Activated CD4-positive, alpha-beta T cell treated with anti-CD3 and anti-CD28 coated beads for 1 hour (primary cell): Measurements from ENCODE around the gene KLHL2.
"Not testable (repeated sequence)": the region's sequence is repeated elsewhere in the genome, so short reads cannot be mapped to it uniquely, and the experiment has no call there.

Experiments used
- DNase-seq: peaks from one replicate; pipeline ENCODE4 v3.0.0-alpha.2; 2020

The KLHL2 gene

GRCh38 chr4:165331823-165332222 lies 124.5 kb downstream of the KLHL2 start:
- DNase-seq = no peak

GRCh38 chr4:165332502-165332901 lies 125.1 kb downstream of the KLHL2 start:
- no peak for DNase-seq

- DNase-seq = no peak
These were observed 127.9 kb downstream of the KLHL2 start for GRCh38 chr4:165335163-165335703.

- DNase-seq = no peak
These were observed 129.4 kb downstream of the KLHL2 start for GRCh38 chr4:165336743-165337142.

DNA sequence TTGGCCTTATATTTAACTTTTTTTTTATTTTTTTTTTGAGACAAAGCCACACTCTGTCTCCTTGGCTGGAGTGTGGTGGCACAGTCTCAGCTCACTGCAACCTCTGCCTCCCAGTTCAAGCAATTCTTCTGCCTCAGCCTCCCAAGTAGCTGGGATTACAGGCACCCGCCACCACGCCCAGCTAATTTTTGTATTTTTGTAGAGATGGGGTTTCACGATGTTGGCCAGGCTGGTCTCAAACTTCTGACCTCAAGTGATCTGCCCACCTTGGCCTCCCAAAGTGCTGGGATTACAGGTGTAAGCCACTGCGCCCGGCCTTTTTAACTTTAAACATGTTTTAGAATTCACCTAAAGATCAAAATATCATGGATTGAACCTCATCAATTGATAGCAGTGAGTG lies 135.0 kb downstream of the KLHL2 start:
- DNase-seq = not testable (repeated sequence)

DNA sequence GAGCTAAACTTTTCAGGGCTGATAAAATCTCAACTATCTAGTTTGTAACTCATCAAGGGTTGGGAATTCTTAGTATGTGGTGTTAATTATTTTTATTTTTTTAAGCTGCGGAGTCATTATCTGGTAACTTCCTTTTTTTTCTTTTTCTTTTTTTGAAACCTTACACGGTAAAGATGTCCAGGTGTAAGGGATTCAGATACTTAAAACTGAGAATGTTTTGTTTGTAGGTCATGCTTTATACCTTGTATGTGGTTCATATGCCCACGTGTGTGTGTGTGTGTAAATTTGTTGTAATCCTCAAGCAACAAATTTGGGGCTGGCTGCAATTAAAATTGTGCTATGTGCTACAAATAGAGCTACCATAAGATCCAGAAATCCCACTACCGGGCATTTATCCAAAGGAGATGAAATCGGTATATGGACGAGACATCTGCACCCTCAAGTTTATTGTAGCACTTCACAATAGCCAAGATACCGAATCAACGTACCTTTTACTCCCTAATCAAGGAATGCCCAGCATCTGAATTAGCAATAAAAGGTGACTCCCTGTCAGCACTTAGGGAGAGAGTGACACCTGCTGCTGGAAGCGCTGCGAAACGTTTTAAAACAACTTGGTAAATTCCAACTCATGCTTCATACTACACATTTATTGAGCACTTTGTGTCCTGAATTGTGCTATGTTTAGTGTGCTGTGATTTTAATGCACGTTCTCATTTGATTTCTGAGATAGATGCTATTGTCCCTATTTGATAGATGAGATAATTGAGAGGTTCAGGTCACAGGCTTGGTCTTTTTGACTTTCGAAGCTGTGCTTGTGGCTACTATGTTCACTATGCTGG lies 136.2 kb downstream of the KLHL2 start:
- DNase-seq = no peak

DNA sequence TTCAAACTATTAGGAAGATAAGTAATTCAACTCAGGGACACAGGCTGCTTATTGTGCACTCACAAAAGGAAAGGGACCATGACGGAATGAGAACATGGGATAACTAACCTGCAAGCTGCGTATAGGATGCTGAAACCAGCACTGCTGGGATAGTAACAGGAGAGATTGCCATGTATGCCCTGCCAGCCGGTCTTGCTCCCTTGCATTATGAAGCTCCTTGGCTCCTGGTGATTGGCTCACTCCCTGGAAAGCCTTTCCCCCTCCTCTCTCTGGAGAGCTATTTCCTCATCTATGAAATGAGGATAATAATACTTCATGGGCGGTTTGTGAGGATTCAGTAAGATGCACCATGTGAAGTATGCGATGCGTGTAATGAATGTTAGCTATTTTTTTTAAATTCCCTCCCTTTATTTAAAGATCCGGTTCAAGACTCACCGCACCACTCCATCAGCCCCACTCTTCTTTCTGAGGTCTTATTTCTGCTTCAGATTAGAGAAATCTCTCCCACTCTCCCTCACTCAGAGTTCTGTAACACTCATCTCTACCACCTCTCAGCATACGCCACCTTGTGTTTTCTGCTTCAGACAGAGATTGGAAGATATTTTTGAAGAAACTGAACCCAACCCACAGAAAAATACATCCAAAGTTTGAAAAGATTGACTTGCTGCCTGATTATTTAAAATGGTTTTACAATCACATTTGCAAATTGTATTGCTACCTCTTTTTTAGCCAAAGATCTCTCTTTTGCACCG lies 138.5 kb downstream of the KLHL2 start:
- DNase-seq = no peak

GRCh38 chr4:165347647-165348569 lies 140.5 kb downstream of the KLHL2 start:
- no peak for DNase-seq

- no peak for DNase-seq
These were observed 144.2 kb downstream of the KLHL2 start for GRCh38 chr4:165351359-165352130.

DNA sequence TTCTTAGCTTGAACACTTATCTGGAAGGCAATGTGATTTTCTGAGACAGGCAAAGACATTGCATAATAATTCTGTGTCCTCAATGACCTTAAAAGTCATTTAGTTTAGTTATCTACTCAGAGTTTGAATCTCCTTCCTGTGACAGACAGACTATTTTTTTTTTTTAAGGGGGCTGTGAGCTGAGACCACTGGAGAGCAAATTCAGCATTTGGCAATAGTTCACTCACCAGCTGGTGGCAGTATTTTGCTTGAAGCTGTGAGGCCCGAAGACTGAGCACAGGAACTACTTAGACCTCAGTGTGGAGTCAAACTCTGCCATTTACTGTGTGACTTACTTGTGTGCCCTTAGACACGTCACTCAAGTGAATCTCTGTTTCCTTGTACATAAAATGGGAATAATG lies 148.5 kb downstream of the KLHL2 start:
- no peak for DNase-seq

GRCh38 chr4:165359506-165359905 lies 152.1 kb downstream of the KLHL2 start:
- DNase-seq = no peak

- DNase-seq = no peak
These were observed 152.8 kb downstream of the KLHL2 start for GRCh38 chr4:165360041-165360695.

GRCh38 chr4:165360985-165361670 lies 153.8 kb downstream of the KLHL2 start:
- no peak for DNase-seq

- no peak for DNase-seq
These were observed 154.4 kb downstream of the KLHL2 start for GRCh38 chr4:165361810-165362209.

DNA sequence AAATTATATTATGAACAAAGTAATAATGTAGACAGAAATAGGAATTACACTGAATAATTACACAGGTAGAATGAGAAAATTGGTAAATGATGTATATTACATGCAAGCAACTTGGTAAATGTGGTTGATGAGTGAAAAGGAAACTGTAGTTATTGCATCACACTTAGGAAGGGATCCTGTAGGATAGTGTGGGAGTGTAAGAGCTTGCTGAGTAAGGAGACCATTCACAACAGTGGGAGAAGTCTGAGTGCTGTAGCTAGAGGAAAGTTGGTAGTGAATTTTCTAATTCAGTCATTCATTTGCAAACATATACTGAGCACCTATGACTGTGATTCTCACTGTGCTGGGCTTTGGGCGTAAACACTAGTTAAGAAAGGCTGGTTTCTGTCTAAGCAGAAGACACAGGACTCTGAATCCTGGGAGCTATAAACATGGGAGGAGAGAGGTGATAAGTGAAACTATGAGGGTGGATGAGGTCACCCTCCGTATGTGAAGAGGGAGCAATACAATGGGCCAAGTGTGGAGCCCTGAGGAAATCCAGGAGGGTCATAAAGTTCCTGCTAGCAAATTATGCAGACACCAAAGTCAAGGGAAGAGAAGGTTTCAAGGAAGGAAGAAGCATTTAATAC lies 157.2 kb downstream of the KLHL2 start:
- no peak for DNase-seq

- DNase-seq = no peak
These were observed 159.7 kb downstream of the KLHL2 start for GRCh38 chr4:165367040-165367439.

GRCh38 chr4:165368114-165368513 lies 160.8 kb downstream of the KLHL2 start:
- no peak for DNase-seq

DNA sequence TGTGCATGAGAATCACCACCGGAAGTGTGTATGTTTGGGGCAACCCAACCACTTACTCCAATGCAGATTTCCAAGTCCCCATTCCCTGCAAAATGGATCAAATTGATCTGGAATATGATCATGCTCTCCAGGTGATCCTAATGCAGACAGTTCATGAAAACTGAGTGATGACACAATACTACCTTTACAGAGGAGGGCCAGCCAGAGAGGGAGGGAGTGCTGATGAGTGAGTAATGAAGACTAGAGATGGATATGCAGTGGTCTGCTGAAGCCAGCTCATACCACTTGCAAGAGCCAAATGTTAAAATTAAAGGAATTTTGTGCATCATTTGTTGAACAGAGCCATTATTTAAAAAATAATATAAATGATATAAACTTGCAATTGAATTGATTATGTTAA lies 161.2 kb downstream of the KLHL2 start:
- no peak for DNase-seq

GRCh38 chr4:165369522-165369921 lies 162.2 kb downstream of the KLHL2 start:
- no peak for DNase-seq

- DNase-seq = no peak
These were observed 163.2 kb downstream of the KLHL2 start for GRCh38 chr4:165370530-165370929.
